Heart left ventricle (tissue), 16 donors: ENCODE results near the gene FAM124A. TPM values are rescaled to one million over a fixed set of nuclear protein-coding genes. Genes with fewer than 3 reads are reported as not detected.

Experiments
- ATAC-seq, 4 donors: fragments of 200-7000 bp; cut with Tn5 transposase; one replicate each; pipeline ENCODE4 v1.9.1; 2020 to 2022; ENCODE audit warnings: moderate library complexity in 4 of 4, mild to moderate bottlenecking in 3 of 4, moderate number of reproducible peaks in 1 of 4
- DNase-seq, 5 donors: peaks; one replicate each; pipeline ENCODE4 v3.0.0-alpha.2; 2020
- H3K27ac ChIP-seq, 12 donors: fragments of 200-600 bp; sonication (generic) in 4 of 12; one replicate each; pipeline versions ENCODE4 v1.5.0 to v1.8.0; 2016 to 2022; ENCODE audit warnings: mild to moderate bottlenecking in 2 of 12
- H3K27me3 ChIP-seq, 9 donors: fragments of 200-600 bp; sonication (generic) in 2 of 9; one replicate each; pipeline versions ENCODE4 v1.5.1 to v1.8.0; 2016 to 2022; ENCODE audit warnings: mild to moderate bottlenecking in 3 of 9
- H3K36me3 ChIP-seq, 9 donors: fragments of 200-600 bp; sonication (generic) in 2 of 9; one replicate each; pipeline versions ENCODE4 v1.5.0 to v1.8.0; 2018 to 2022; ENCODE audit warnings: mild to moderate bottlenecking in 2 of 9
- H3K4me1 ChIP-seq, 12 donors: fragments of 200-600 bp; sonication (generic) in 4 of 12; one replicate each; pipeline versions ENCODE4 v1.5.0 to v1.8.0; 2016 to 2022; ENCODE audit warnings: mild to moderate bottlenecking in 3 of 12
- H3K4me3 ChIP-seq, 12 donors: fragments of 200-600 bp; sonication (generic) in 4 of 12; one replicate each; pipeline versions ENCODE4 v1.5.0 to v1.8.0; 2017 to 2022; ENCODE audit warnings: mild to moderate bottlenecking in 9 of 12, moderate library complexity in 4 of 12
- H3K9me3 ChIP-seq, 12 donors: fragments of 200-600 bp; sonication (generic) in 4 of 12; one replicate each; pipeline versions ENCODE4 v1.5.0 to v1.8.0; 2016 to 2022; ENCODE audit warnings: mild to moderate bottlenecking in 1 of 12
- CTCF ChIP-seq, 12 donors: fragments of 200-600 bp; sonication (generic) in 4 of 12; IDR thresholded peaks; one replicate each; pipeline versions ENCODE4 v1.5.0 to v1.8.0; 2018 to 2022; ENCODE audit warnings: antibody characterized with exemption in 12 of 12, mild to moderate bottlenecking in 5 of 12
- POLR2A ChIP-seq, 2 donors: fragments of 450-650 bp; IDR thresholded peaks; one replicate each; pipeline ENCODE4 v1.6.1; 2017; ENCODE audit warnings: antibody characterized with exemption in 2 of 2, mild to moderate bottlenecking in 2 of 2, moderate library complexity in 2 of 2
- WGBS, 4 donors: extraction: QIAGEN DNeasy Blood & Tissue Kit in 2 of 4; methylation state at CpG; one replicate each; pipeline versions ENCODE4 v1.1.5 to v1.1.7; 2013 to 2018; 5-methylcytosine and 5-hydroxymethylcytosine counted together
- intact Hi-C, 10 donors: fragments of 100-400 bp; cut with DNase I; formaldehyde crosslinking; loops; one replicate each; pipeline versions ENCODE4 v1.11.1 to v1.14.2; 2022
- polyA plus RNA-seq, 2 donors: library from polyadenylated mRNA; stranded (reverse); fragments of 200-250 nt; gene quantifications; one replicate each; pipeline ENCODE4 v1.2.3, GENCODE V29; 2013
- total RNA-seq, 9 donors: library from RNA; depleted of rRNA in 2 of 9; stranded (reverse); fragments of >200 nt in 2 of 9; fragmentation: NEBNext Ultra II Directional in 3 of 9; extraction: Animal tissue kit (Norgen Biotek cat#: 25700) in 3 of 9; gene quantifications; one replicate each; pipeline versions ENCODE4 v1.1.0 to v1.2.4, GENCODE V29; 2016 to 2023
- donor health status: ischemic (EF 13 %, LVEDD 7.1; RV severe dilation, severe dysfunction).
- donor health status: healthy with polysubstance abuse.
- donor health status: DM: no; HTN: yes; CAD: no.
- donor health status: DM: no; HTN: no; CAD: no.
- donor health status: ischemic (EF 25% LVEDD 6.9; RV normal size, moderate dysfunction).
- donor health status: ischemic (EF 25% LVEDD 5.7; RV mildly dilated, moderate dysfunction).
- donor health status: healthy.
- donor health status: DM: yes; HTN: yes; CAD: no.
- donor health status: ischemic (EF 35%, LVEDD 5.7; RV mildly dilated, moderate dysfunction).
- donor health status: nonischemic (EF 11% LVEDD 7.7; RV severe dilation, severe dysfunction).
- donor health status: DM: yes; HTN: yes; CAD: no.
- donor health status: PGD.
- donor health status: ischemic (EF 29% LVEDD 5.4; RV normal size, mild dysfunction).
- donor health status: nonischemic (EF 23%, LVEDD 6.1; RV moderate dilation, normal function).

Gene FAM124A
- total and polyA plus RNA-seq, 11 donors = 4.1 to 16.8 (median 6.9) TPM

- ATAC-seq (no peak), DNase-seq (no peak)
- Histone ChIP-seq H3K27ac (no peak overlapping the region), H3K4me1 (peaks cover 0 to 6% (median 0%) of the 10 kb centered on the region in 12 donors), H3K36me3 (no peaks in the 10 kb centered on the region), H3K27me3 (no peaks in the 10 kb centered on the region), H3K9me3 (no peaks in the 10 kb centered on the region), H3K4me3 (no peak overlapping the region)
- WGBS, 4 donors = 83 to 92% (median 89%) methylated on average over 3 of the region's 3 CpGs
- TF ChIP-seq POLR2A (IDR thresholded peaks at IDR 0.05) = no peak
- no peak for TF ChIP-seq CTCF (IDR thresholded peaks at IDR 0.05)
- intact Hi-C loops = no loop called here
These were observed 96.7 kb downstream of the FAM124A start for GRCh38 chr13:51318876-51319275.

GRCh38 chr13:51321836-51322235, 99.6 kb downstream of the FAM124A start:
- Histone ChIP-seq H3K36me3 (no peaks in the 10 kb centered on the region), H3K9me3 (no peaks in the 10 kb centered on the region), H3K27me3 (no peaks in the 10 kb centered on the region), H3K4me3 (no peak overlapping the region), H3K27ac (no peak overlapping the region), H3K4me1 (no peaks in the 10 kb centered on the region)
- 79 to 86% (median 82%) methylated on average over 2 of the region's 2 CpGs for WGBS, 4 donors
- intact Hi-C loops = no loop called here
- TF ChIP-seq CTCF (IDR thresholded peaks at IDR 0.05) (no peak), POLR2A (IDR thresholded peaks at IDR 0.05) (no peak)
- DNase-seq (no peak), ATAC-seq (no peak)

GRCh38 chr13:51322826-51323225, 100.6 kb downstream of the FAM124A start:
- TF ChIP-seq POLR2A (IDR thresholded peaks at IDR 0.05) (no peak), CTCF (IDR thresholded peaks at IDR 0.05) (no peak)
- intact Hi-C loops = no loop called here
- H3K27me3 ChIP-seq = no peaks in the 10 kb centered on the region
- no peak for DNase-seq
- H3K9me3 ChIP-seq = no peaks in the 10 kb centered on the region
- H3K4me1 ChIP-seq = no peaks in the 10 kb centered on the region
- H3K27ac ChIP-seq = no peak overlapping the region
- no peak overlapping the region for H3K4me3 ChIP-seq
- no peaks in the 10 kb centered on the region for H3K36me3 ChIP-seq
- 74 to 100% (median 82%) methylated on average over 3 of the region's 3 CpGs for WGBS, 4 donors
- ATAC-seq = no peak

GRCh38 chr13:51323824-51324511, 101.8 kb downstream of the FAM124A start:
- 78 to 90% (median 88%) methylated on average over 5 of the region's 5 CpGs for WGBS, 4 donors
- TF ChIP-seq POLR2A (IDR thresholded peaks at IDR 0.05) = no peak
- TF ChIP-seq CTCF (IDR thresholded peaks at IDR 0.05) = no peak
- intact Hi-C loops = no loop called here
- Histone ChIP-seq H3K27ac (no peak overlapping the region), H3K36me3 (no peaks in the 10 kb centered on the region), H3K9me3 (no peaks in the 10 kb centered on the region), H3K4me1 (no peaks in the 10 kb centered on the region), H3K27me3 (no peaks in the 10 kb centered on the region), H3K4me3 (no peak overlapping the region)
- DNase-seq (no peak), ATAC-seq (no peak)
